Measurements from ENCODE around the gene MTPN.

GRCh38 chr7:136015638-136016037, 38.5 kb upstream of the MTPN start:
- TF ChIP-seq CTCF (IDR thresholded peaks at IDR 0.05) (no peak), POLR2A (IDR thresholded peaks at IDR 0.05) (no peak)

Measured in esophagus squamous epithelium (tissue), 4 donors.